Hepatocyte (in vitro differentiated cells): ENCODE measurements around the gene SLC33A1. TPM values are rescaled to one million over a fixed set of nuclear protein-coding genes. Genes with fewer than 3 reads are reported as not detected.

ENCODE experiments used
- DNase-seq: peaks from one replicate; pipeline ENCODE4 v3.0.0-alpha.2; 2016; ENCODE audit warnings: low spot score
- H2AFZ ChIP-seq: fragments of 200-600 bp; sonication (generic); 2 replicates; pipeline ENCODE4 v1.6.0; 2016; ENCODE audit warnings: antibody characterized with exemption, mild to moderate bottlenecking
- H3K27ac ChIP-seq: fragments of 200-600 bp; sonication (generic); 2 replicates; pipeline ENCODE4 v1.5.1; 2016; ENCODE audit warnings: mild to moderate bottlenecking
- H3K27me3 ChIP-seq: fragments of 200-600 bp; sonication (generic); 2 replicates; pipeline ENCODE4 v1.6.1; 2016
- H3K36me3 ChIP-seq: fragments of 200-600 bp; sonication (generic); replicated peaks from 2 replicates; pipeline ENCODE4 v1.5.1; 2016; ENCODE audit warnings: low read depth; ENCODE audit not compliant: insufficient read depth
- H3K4me1 ChIP-seq: fragments of 200-600 bp; sonication (generic); 2 replicates; pipeline ENCODE4 v1.5.1; 2016; ENCODE audit warnings: mild to moderate bottlenecking, moderate library complexity; ENCODE audit not compliant: insufficient read depth
- H3K4me2 ChIP-seq: fragments of 200-600 bp; sonication (generic); 2 replicates; pipeline ENCODE4 v1.6.0; 2016
- H3K4me3 ChIP-seq: fragments of 200-600 bp; sonication (generic); 2 replicates; pipeline ENCODE4 v1.5.1; 2016; ENCODE audit warnings: mild to moderate bottlenecking
- H3K79me2 ChIP-seq: fragments of 200-600 bp; sonication (generic); 2 replicates; pipeline ENCODE4 v1.6.0; 2017; ENCODE audit warnings: mild to moderate bottlenecking
- H3K9me2 ChIP-seq: fragments of 200-600 bp; sonication (generic); replicated peaks from 2 replicates; pipeline ENCODE4 v1.6.0; 2017; ENCODE audit warnings: mild to moderate bottlenecking; ENCODE audit not compliant: insufficient read depth
- H3K9me3 ChIP-seq: fragments of 200-600 bp; sonication (generic); 2 replicates; pipeline ENCODE4 v1.5.1; 2016; ENCODE audit warnings: low read depth, mild to moderate bottlenecking
- H4K20me1 ChIP-seq: fragments of 200-600 bp; sonication (generic); 2 replicates; pipeline ENCODE4 v1.6.0; 2016; ENCODE audit warnings: mild to moderate bottlenecking; ENCODE audit not compliant: insufficient read depth, poor library complexity, severe bottlenecking
- EZH2 ChIP-seq: fragments of 200-600 bp; sonication (generic); IDR thresholded peaks from 2 replicates; pipeline ENCODE4 v1.6.1; 2016; ENCODE audit warnings: antibody characterized with exemption, mild to moderate bottlenecking, borderline replicate concordance
- EZH2phosphoT487 ChIP-seq: fragments of 200-600 bp; sonication (generic); IDR thresholded peaks from one replicate; pipeline ENCODE4 v1.6.1; 2018; ENCODE audit warnings: antibody characterized with exemption, mild to moderate bottlenecking, low read depth, moderate library complexity; ENCODE audit not compliant: unreplicated experiment, severe bottlenecking
- WGBS: methylation state at CpG from one replicate; pipeline ENCODE4 v1.1.6; 2016; ENCODE audit warnings: low lambda C conversion rate; ENCODE audit errors: missing lambda C conversion rate; 5-methylcytosine and 5-hydroxymethylcytosine counted together
- polyA plus RNA-seq: library from polyadenylated mRNA; unstranded; fragments of >200 nt; fragmentation: Nextera tagmentation; extraction: Ambion mirVana; gene quantifications from 2 replicates; pipeline ENCODE4 v1.2.1, GENCODE V29; 2016
- total RNA-seq: library from RNA; depleted of rRNA; stranded (reverse); fragments of >200 nt; gene quantifications from 2 replicates; pipeline ENCODE4 v1.2.3, GENCODE V29; 2014
- TF ChIP-seq, protein P1 (sequence below): fragments of 200-600 bp; sonication (generic); IDR thresholded peaks from 2 replicates; pipeline ENCODE4 v1.5.1; 2016; ENCODE audit warnings: antibody characterized with exemption, mild to moderate bottlenecking; ENCODE audit not compliant: poor library complexity

The SLC33A1 gene
- total and polyA plus RNA-seq, 2 experiments from 2014 or later, result 20.0 to 46.5 TPM

DNA sequence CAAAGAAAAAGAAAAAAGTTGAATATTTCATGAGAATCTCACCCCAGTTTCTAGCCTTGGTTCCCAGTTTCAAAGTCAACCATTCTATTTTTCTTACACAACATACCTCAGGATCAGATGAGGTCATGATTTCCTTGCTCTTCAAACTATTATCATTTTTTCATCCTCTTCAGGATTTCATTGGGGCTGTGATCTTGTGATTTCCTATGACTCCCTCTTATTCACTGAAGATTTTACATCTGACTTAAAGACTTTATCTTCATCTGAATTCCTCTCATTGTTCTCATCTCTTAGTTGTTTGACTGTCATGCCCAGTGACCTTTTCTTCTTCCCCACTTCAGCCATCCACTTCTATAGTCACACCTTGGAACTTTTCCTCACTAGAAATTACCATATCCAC is 45.0 kb downstream of the SLC33A1 start:
- DNase-seq, result no peak
- H3K4me2 ChIP-seq, result no peak overlapping the region
- TF ChIP-seq EZH2phosphoT487 (no peak), EZH2 (no peak)
- TF ChIP-seq, protein P1, sequence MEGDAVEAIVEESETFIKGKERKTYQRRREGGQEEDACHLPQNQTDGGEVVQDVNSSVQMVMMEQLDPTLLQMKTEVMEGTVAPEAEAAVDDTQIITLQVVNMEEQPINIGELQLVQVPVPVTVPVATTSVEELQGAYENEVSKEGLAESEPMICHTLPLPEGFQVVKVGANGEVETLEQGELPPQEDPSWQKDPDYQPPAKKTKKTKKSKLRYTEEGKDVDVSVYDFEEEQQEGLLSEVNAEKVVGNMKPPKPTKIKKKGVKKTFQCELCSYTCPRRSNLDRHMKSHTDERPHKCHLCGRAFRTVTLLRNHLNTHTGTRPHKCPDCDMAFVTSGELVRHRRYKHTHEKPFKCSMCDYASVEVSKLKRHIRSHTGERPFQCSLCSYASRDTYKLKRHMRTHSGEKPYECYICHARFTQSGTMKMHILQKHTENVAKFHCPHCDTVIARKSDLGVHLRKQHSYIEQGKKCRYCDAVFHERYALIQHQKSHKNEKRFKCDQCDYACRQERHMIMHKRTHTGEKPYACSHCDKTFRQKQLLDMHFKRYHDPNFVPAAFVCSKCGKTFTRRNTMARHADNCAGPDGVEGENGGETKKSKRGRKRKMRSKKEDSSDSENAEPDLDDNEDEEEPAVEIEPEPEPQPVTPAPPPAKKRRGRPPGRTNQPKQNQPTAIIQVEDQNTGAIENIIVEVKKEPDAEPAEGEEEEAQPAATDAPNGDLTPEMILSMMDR, result no peak

GRCh38 chr3:155807823-155808222 is 46.4 kb downstream of the SLC33A1 start:
- Histone ChIP-seq H3K9me3 (no peaks in the 10 kb centered on the region), H3K9me2 (no peaks in the 10 kb centered on the region)

More for the DNA sequence above, 45.0 kb downstream of the SLC33A1 start:
- Histone ChIP-seq H3K27ac (no peak overlapping the region), H2AFZ (no peak overlapping the region), H3K79me2 (no peaks in the 10 kb centered on the region), H3K36me3 (no peaks in the 10 kb centered on the region), H3K9me3 (no peaks in the 10 kb centered on the region), H3K4me1 (peaks cover 6% of the 10 kb centered on the region), H3K4me3 (no peak overlapping the region), H3K9me2 (no peaks in the 10 kb centered on the region), H3K27me3 (no peaks in the 10 kb centered on the region), H4K20me1 (no peaks in the 10 kb centered on the region)

GRCh38 chr3:155805802-155806618 is 48.2 kb downstream of the SLC33A1 start, which contains the start of gene C3orf33:
TSS of gene C3orf33 (minus strand) at chr3:155806278. CDS start at chr3:155806252, 26 bp downstream.
- TF ChIP-seq EZH2phosphoT487, result no peak
- TF ChIP-seq, protein P1, result peak; percentile 94
- H3K9me3 ChIP-seq, result no peaks in the 10 kb centered on the region
- 2% methylated on average over 43 of the region's 61 CpGs for WGBS
- peak within 1 kb of the TSS; percentile 83 for H3K27ac ChIP-seq
- H3K4me3 ChIP-seq, result peak within 1 kb of the TSS; percentile 76
- H3K4me2 ChIP-seq, result peak within 1 kb of the TSS; percentile 81
- no peaks in the 10 kb centered on the region for H3K79me2 ChIP-seq
- H3K36me3 ChIP-seq, result no peaks in the 10 kb centered on the region
- peaks cover 6% of the 10 kb centered on the region for H3K4me1 ChIP-seq
- H2AFZ ChIP-seq, result peak within 1 kb of the TSS; percentile 100
- no peaks in the 10 kb centered on the region for H3K27me3 ChIP-seq
- DNase-seq, result peak; percentile 88
- H3K9me2 ChIP-seq, result no peaks in the 10 kb centered on the region
- no peaks in the 10 kb centered on the region for H4K20me1 ChIP-seq

More at GRCh38 chr3:155807823-155808222, 46.4 kb downstream of the SLC33A1 start:
- H3K79me2 ChIP-seq, result no peaks in the 10 kb centered on the region
- peaks cover 6% of the 10 kb centered on the region for H3K4me1 ChIP-seq
- no peak overlapping the region for H3K27ac ChIP-seq
- no peak overlapping the region for H3K4me2 ChIP-seq
- no peak overlapping the region for H3K4me3 ChIP-seq
- H3K36me3 ChIP-seq, result no peaks in the 10 kb centered on the region
- WGBS, result 92% methylated on average over 2 of the region's 2 CpGs
- H3K27me3 ChIP-seq, result no peaks in the 10 kb centered on the region
- no peak for DNase-seq
- no peaks in the 10 kb centered on the region for H4K20me1 ChIP-seq
- TF ChIP-seq EZH2phosphoT487 (no peak), EZH2 (no peak)
- TF ChIP-seq, protein P1, result no peak
- no peak overlapping the region for H2AFZ ChIP-seq
